NOMO-1 treated with dmso at 0.1 percent for 144 hours (cell line): ENCODE results near the gene MT4.

ENCODE experiments used
- DNase-seq: peaks from one replicate; lab custom pipeline; 2025; ENCODE audit not compliant: unreplicated experiment; lab: John Stamatoyannopoulos, UW

The MT4 gene

DNA sequence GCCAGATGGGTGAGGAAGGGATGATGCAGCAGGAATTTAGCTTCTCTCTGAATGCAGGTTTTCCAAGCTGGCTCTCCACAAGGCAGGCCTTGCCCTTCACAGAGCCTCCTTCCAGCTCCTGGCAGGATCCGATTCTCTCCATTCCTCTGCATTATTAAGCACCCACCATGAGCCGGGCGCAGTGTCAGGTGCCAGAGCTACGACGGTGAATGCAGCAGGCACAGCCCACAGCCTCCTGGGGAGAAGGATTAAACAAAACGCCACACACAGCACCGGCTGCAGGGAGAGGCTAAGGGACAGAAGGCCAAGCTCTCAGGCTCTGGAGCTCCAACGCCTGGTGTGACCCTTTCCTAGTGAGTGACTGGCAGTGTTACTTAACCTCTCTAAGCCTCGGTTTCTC lies 36.5 kb downstream of the MT4 start:
- no peak for DNase-seq

DNA sequence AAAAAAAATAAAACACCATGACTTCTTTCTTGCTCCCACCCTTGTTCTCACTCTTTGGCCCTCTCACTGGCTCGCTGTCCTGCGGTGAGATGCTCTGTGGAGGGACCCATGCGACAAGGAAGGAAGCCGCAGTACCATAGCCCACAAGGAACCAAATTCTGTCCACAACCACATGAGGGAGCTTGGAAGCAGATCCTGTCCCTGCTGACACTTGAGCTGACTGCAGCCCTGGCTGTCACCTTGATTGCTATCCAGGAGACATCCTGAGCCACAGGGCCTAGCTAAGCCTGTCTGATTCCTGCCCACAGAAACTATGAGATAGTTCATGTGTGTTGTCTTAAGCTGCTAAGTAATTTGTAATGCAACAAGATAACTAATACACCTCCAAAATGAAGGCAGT lies 38.7 kb downstream of the MT4 start:
- no peak for DNase-seq

DNA sequence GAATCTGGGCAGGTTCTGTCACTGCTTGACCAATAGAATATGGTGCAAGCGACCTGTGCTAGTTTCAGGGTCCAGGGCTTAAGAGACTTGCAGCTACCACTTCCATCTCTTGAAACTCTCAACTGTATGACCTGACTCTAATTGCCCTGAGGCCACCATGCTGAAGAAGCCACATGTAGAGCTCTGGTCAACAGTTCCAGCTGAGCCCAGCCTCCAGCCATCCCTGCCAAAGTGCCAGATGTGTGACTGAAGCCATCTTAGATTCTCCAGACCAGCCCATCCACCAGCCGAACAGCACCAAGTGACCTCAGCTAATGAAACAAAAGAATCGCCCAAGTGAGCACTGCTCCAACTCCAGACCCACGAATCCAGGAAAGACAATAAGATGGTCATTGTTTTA lies 40.1 kb downstream of the MT4 start:
- no peak for DNase-seq

- DNase-seq: no peak
Measured at GRCh38 chr16:56605475-56605874, 40.6 kb downstream of the MT4 start.

DNA sequence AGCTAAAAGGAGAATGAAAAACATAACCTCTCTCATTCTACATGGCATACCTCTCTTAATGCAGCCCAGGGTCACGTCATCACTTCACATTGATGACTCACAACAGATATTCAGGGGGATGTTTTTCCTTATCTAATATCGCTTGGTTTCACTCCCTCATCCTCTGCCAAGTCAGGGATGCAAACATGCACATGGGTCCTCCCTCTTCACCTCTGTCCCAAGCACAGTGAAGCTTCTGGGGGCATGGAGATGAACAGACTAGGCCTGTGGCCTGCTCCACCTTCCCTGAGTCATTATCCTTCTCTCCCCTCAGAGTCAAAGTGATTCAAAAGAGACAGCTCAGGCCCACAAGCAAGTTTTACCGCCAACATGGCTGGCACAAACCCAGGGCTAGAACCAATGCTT lies 41.2 kb downstream of the MT4 start:
- DNase-seq: no peak

DNA sequence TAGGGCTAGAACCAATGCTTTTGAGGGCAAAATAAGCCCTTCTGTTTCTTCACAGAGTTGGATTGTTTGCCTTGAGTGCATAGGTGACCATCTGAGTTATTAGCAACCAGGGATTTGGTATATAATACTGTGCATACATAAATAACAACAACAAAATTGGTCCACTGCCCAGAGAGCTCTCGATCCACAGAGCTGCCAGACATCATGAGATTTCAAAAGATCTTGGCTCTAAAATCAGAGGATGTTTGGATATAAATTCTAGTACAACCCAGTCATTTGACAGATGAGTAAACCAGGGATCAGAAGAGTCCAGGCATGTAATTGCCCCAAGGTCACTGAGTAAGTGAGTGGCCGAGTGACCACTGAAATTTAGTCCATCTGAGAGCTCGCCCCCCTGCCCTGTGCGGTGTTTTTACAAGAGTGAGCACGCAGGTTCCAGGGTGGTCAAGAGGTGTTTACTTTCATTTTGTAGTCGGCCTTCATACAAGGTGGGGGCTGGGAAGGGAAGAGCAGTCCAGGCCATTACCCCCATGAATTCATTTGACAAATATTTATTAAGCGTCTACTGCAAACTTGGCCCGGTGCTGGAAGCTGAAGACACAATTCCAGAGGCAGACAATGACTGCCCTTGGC lies 41.7 kb downstream of the MT4 start:
- no peak for DNase-seq

- DNase-seq: no peak
Measured at GRCh38 chr16:56607109-56607618, 42.3 kb downstream of the MT4 start.

DNA sequence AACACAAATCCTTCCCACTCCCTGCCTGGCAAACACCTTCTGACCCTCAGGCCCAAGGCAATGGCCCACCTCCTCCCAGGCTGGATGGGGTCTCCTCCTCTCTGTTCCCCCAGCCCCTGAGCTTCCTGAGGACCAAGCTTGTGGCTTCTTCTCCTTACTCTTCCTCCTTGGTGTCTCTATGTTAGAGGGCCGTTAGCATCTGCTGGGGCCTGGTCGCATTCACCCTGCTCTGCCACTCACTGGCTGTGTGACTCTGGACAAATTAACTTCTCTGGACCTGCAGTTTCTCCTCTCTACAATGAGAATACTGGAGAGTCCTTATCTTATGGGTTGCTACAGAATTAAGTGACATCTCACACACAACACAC lies 42.8 kb downstream of the MT4 start:
- no peak for DNase-seq

DNA sequence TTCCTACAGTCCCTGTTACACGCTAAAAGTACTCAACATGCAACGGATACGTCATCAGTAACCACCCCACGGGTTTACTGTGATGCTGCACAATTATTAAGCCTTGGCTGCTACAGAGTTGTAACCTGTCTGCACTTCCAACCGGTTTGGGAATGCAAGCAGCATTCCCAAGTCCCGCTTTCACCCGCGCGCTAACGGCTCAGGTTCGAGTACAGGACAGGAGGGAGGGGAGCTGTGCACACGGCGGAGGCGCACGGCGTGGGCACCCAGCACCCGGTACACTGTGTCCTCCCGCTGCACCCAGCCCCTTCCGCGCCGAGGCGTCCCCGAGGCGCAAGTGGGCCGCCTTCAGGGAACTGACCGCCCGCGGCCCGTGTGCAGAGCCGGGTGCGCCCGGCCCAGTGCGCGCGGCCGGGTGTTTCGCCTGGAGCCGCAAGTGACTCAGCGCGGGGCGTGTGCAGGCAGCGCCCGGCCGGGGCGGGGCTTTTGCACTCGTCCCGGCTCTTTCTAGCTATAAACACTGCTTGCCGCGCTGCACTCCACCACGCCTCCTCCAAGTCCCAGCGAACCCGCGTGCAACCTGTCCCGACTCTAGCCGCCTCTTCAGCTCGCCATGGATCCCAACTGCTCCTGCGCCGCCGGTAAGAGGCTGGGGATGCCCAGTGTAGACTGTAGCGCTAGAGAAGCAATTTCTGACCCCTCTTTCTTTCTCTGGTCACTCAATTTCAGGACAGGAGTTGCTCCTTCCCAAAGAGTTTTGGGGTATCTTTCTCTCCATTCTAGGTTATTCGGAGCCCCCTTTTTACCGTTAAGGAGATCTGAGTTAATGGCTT lies 43.4 kb downstream of the MT4 start, which contains the start of gene MT2A:
Gene MT2A (plus strand): TSS at position 542 of the 833 bp plus-strand sequence. CDS start 72 bp downstream, at position 614.
- DNase-seq: peak; percentile 100

DNA sequence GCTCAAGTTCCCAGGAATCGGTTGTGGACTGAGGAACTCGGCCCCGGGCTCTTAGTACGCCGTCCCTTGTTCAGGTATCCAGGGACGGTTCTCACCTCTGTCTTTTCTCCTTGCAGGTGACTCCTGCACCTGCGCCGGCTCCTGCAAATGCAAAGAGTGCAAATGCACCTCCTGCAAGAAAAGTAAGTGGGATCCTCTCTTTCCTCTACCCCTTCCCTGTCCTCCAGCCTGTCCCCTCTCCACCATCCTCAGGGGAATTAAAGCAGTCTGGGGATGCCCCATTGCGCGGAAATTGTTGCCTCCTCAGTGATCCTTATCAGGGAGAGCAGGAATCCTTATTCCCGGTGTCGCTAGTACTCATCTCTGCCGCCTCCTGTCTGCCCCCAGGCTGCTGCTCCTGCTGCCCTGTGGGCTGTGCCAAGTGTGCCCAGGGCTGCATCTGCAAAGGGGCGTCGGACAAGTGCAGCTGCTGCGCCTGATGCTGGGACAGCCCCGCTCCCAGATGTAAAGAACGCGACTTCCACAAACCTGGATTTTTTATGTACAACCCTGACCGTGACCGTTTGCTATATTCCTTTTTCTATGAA lies 44.1 kb downstream of the MT4 start:
- no peak for DNase-seq

- DNase-seq: peak; percentile 94
Measured at GRCh38 chr16:56609463-56609921, 44.6 kb downstream of the MT4 start.

- DNase-seq: peak; percentile 60
Measured at GRCh38 chr16:56610017-56610608, 45.2 kb downstream of the MT4 start.

GRCh38 chr16:56610609-56611111 lies 45.8 kb downstream of the MT4 start:
- DNase-seq: no peak

GRCh38 chr16:56611281-56611833 lies 46.5 kb downstream of the MT4 start:
- no peak for DNase-seq

DNA sequence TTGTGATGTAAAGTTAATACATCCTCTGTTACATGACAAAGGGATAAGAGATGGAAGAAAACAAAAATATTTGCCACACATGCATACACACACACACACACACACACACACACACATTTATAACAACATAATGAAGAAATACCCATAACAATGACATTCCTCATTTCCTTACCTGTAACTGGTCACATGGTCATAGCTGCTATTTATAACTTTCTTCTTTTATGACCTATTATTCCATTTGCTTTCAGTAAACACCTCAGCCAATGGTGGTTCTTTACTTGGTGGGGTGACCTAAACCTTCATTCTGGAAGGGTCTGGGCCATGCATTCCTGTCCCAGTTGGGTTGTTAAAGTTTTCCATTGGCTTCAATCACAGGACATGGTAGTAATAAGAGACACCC lies 48.8 kb downstream of the MT4 start:
- no peak for DNase-seq

- DNase-seq: no peak
Measured at GRCh38 chr16:56614549-56614991, 49.7 kb downstream of the MT4 start.

DNA sequence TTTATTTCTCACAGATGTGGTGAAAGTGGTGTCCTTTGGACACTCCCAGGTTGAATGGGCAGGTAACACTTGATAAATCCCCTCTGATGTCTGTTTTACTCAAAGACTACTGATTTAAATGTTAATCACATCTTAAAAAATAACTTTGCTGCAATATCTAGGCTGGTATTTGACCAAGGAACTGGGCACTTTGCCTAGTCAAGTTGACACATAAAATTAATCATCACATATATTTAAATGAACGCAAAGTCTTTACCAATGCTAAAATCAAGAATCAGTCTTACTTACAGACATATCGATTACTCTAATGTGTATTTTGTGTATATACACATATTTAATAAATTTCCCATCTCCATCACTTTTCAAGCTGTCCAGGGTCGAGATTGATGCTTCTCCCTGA lies 50.5 kb downstream of the MT4 start:
- no peak for DNase-seq

GRCh38 chr16:56616608-56617211 lies 51.8 kb downstream of the MT4 start:
- DNase-seq: no peak

DNA sequence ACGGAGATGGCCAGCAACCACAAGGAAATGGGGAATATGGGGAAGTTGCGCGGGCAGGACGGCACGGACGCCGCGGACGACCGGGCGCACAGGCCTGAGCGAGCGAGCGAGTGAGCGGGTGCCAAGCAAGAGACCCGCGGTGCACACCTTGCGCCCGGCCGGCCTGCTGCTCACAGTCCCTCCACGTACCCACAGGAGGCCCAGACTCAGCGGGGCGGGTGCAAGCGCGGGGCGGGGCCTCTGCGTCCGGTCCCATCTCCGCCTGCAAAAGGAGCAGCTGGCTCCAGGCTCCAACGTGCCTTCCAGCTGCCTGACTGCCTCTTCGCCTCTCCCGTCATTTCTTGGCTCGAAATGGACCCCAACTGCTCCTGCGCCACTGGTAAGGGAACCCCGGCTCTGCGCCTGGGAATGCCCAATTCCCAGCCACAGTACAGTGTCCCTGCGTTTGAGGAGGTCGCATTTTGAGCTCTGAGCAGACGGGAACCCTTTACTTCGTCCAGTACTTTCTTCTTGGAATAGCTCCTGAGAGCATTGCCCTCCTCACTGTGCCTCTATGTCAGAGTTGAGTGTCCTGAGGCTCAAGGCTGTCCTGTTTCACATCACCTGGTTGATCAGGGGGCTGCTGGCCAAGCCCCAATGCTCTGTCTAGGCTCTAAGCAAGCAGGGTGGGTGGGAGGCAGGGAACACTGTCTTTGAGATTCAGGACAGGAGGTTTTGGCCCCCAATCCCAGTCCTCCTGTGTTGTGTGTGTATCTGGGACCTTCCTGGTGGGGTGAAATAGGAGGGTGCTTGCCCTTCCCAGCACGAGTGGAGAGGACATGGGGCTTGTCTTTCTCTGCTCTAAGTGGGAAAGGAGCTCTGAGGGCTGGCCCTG lies 52.6 kb downstream of the MT4 start:
- DNase-seq: no peak

- no peak for DNase-seq
Measured at GRCh38 chr16:56618138-56618537, 53.3 kb downstream of the MT4 start.
